KMS-11 (cell line): ENCODE measurements around the gene GJA5.

Experiments
- H2AFZ ChIP-seq: fragments of 200-600 bp; sonication (generic); 2 replicates; pipeline ENCODE4 v1.6.1; 2016; ENCODE audit warnings: antibody characterized with exemption, mixed run types, low read depth
- H3K27ac ChIP-seq: fragments of 200-600 bp; sonication (generic); 2 replicates; pipeline ENCODE4 v1.6.1; 2016; ENCODE audit warnings: mild to moderate bottlenecking, mixed run types
- H3K27me3 ChIP-seq: fragments of 200-600 bp; sonication (generic); 2 replicates; pipeline ENCODE4 v1.6.1; 2017; ENCODE audit warnings: mild to moderate bottlenecking, low read depth, mixed run types, moderate library complexity; ENCODE audit not compliant: insufficient read depth
- H3K36me3 ChIP-seq: fragments of 200-600 bp; sonication (generic); 2 replicates; pipeline ENCODE4 v1.6.1; 2017; ENCODE audit warnings: mild to moderate bottlenecking, mixed run types; ENCODE audit not compliant: insufficient read depth
- H3K4me1 ChIP-seq: fragments of 200-600 bp; sonication (generic); 2 replicates; pipeline ENCODE4 v1.6.1; 2016; ENCODE audit warnings: mild to moderate bottlenecking, low read depth, mixed run types; ENCODE audit not compliant: poor library complexity, severe bottlenecking
- H3K4me2 ChIP-seq: fragments of 200-600 bp; sonication (generic); 2 replicates; pipeline ENCODE4 v1.7.0; 2016; ENCODE audit warnings: mild to moderate bottlenecking, mixed run types
- H3K4me3 ChIP-seq: fragments of 200-600 bp; sonication (generic); IDR thresholded peaks from 2 replicates; pipeline ENCODE4 v1.6.1; 2017; ENCODE audit warnings: low read depth, low read length, mixed read lengths; ENCODE audit not compliant: insufficient read depth
- H3K79me2 ChIP-seq: fragments of 200-600 bp; sonication (generic); 2 replicates; pipeline ENCODE4 v1.6.1; 2016; ENCODE audit warnings: low read depth, mixed run types; ENCODE audit not compliant: insufficient read depth
- H3K9ac ChIP-seq: fragments of 200-600 bp; sonication (generic); 2 replicates; pipeline ENCODE4 v1.6.1; 2016; ENCODE audit warnings: mild to moderate bottlenecking, mixed run types
- H4K20me1 ChIP-seq: fragments of 200-600 bp; sonication (generic); 2 replicates; pipeline ENCODE4 v1.6.1; 2016; ENCODE audit warnings: mild to moderate bottlenecking, mixed run types; ENCODE audit not compliant: insufficient read depth
- TF ChIP-seq, protein P1 (sequence below): fragments of 200-600 bp; sonication (generic); conservative IDR thresholded peaks from 2 replicates; pipeline ENCODE4 v1.6.1; 2017; ENCODE audit warnings: low read depth, mild to moderate bottlenecking, antibody characterized with exemption, low read length, moderate library complexity, mixed read lengths

The GJA5 gene

DNA sequence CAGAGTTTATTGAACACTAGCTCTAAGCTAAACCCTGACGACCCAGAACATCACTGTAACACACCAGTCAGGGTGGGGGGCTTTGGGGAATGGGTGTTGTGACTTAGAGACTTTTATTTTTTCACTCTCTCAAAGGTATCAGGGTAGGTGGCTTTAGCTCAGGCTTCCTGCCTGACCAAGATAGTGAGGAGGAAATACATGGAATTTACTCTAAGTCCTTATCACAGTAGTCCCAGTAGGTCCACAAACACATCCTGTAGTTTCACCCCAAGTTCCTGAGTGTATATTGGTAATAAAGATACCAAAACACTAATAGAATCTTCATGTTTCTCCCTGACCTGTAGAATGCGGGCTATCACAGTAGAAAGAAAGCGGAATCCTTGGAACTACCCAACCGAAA is 15.1 kb downstream of the GJA5 start:
- Histone ChIP-seq H3K9ac (no peak overlapping the region), H4K20me1 (no peaks in the 10 kb centered on the region), H3K4me1 (peaks cover 10% of the 10 kb centered on the region), H3K27me3 (no peaks in the 10 kb centered on the region), H3K79me2 (no peaks in the 10 kb centered on the region), H3K36me3 (no peaks in the 10 kb centered on the region), H3K4me3 (no peak overlapping the region), H3K27ac (no peak overlapping the region), H3K4me2 (no peak overlapping the region), H2AFZ (no peak overlapping the region)
- TF ChIP-seq, protein P1, sequence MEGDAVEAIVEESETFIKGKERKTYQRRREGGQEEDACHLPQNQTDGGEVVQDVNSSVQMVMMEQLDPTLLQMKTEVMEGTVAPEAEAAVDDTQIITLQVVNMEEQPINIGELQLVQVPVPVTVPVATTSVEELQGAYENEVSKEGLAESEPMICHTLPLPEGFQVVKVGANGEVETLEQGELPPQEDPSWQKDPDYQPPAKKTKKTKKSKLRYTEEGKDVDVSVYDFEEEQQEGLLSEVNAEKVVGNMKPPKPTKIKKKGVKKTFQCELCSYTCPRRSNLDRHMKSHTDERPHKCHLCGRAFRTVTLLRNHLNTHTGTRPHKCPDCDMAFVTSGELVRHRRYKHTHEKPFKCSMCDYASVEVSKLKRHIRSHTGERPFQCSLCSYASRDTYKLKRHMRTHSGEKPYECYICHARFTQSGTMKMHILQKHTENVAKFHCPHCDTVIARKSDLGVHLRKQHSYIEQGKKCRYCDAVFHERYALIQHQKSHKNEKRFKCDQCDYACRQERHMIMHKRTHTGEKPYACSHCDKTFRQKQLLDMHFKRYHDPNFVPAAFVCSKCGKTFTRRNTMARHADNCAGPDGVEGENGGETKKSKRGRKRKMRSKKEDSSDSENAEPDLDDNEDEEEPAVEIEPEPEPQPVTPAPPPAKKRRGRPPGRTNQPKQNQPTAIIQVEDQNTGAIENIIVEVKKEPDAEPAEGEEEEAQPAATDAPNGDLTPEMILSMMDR: no peak

DNA sequence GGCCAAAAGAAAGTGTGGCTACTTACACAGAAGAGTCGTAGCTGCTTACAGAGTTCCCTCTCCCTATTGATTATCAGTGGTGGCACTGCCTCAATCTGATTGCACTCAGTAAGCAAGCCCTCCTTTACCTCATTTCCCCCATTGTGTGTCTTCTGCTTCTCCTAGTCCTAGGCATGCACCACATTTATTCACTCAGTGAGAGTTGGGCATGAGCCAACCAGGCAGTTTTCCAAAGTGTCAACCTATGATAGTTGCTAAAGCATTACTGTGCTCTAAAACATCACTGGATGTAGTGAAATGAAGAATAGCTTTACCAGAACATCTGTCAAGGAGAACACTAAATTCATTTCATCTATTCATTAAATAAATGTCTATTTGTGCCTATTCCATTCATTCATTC is 19.3 kb downstream of the GJA5 start:
- peaks cover 10% of the 10 kb centered on the region for H3K4me1 ChIP-seq
- no peaks in the 10 kb centered on the region for H4K20me1 ChIP-seq
- no peak overlapping the region for H3K9ac ChIP-seq
- H3K79me2 ChIP-seq: no peaks in the 10 kb centered on the region
- TF ChIP-seq, protein P1: no peak
- no peak overlapping the region for H3K27ac ChIP-seq
- H3K4me3 ChIP-seq: no peak overlapping the region
- no peak overlapping the region for H3K4me2 ChIP-seq
- H3K27me3 ChIP-seq: no peaks in the 10 kb centered on the region
- H2AFZ ChIP-seq: no peak overlapping the region
- no peaks in the 10 kb centered on the region for H3K36me3 ChIP-seq

DNA sequence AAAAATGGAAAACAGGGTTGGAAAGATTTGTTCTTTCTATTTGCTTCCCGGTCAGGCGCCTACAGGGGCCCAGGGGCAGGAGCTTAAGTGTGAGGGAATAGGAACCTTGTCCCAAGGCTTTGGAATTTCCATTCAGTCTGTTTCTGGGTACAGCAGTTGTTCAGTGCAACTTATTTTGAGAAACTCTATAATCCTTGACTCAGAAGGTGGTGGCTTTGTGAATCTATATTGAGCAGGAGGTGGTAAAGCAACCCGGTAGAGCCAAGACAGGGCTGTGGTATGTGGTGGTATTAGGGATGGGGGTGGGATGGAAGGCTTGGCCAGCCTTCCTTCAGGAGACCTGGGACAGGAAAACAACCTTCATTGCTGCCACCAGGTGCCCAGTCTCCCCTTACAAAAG is 20.0 kb downstream of the GJA5 start:
- no peak overlapping the region for H3K27ac ChIP-seq
- no peak overlapping the region for H3K4me2 ChIP-seq
- H4K20me1 ChIP-seq: no peaks in the 10 kb centered on the region
- H3K4me1 ChIP-seq: peaks cover 10% of the 10 kb centered on the region
- H3K27me3 ChIP-seq: no peaks in the 10 kb centered on the region
- H2AFZ ChIP-seq: no peak overlapping the region
- H3K9ac ChIP-seq: no peak overlapping the region
- H3K36me3 ChIP-seq: no peaks in the 10 kb centered on the region
- no peaks in the 10 kb centered on the region for H3K79me2 ChIP-seq
- TF ChIP-seq, protein P1: no peak
- no peak overlapping the region for H3K4me3 ChIP-seq

DNA sequence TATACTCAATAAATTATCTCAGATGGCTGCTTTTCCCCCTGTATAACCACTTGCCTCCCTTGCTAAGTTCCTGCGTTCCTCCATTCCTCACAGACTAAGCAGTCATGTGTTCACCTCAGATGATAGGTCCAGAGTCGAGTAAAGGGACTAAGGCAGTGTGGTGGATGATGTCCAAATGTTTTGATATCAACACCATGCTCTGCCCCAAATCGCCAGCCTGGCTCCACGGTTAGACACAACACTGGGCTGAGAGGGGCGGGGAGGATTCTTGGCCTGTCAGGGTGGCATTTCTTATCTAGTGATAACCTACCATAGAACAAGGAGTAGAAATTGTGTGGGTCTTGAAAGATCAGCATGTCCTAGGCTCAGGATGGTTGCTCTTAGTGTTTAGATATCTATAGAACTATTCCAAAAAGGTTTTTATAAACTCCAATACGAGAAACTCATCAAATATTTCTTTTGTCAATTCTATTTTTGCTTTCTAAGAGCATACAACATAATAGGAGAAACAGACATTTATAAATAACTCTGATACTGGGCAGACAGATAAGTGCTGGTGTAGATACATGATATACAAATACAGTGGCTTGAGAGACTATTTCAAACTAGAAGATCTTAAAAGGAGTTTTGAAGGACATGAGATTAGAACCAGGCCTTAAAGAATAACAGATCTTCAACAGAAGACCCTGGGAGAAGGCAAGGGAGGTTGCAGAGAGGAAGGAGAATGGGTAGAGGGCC is 21.5 kb downstream of the GJA5 start:
- Histone ChIP-seq H3K27ac (no peak overlapping the region), H3K36me3 (no peaks in the 10 kb centered on the region), H3K27me3 (no peaks in the 10 kb centered on the region), H4K20me1 (no peaks in the 10 kb centered on the region), H3K9ac (no peak overlapping the region), H2AFZ (no peak overlapping the region), H3K4me2 (no peak overlapping the region), H3K79me2 (no peaks in the 10 kb centered on the region), H3K4me3 (no peak overlapping the region), H3K4me1 (peaks cover 7% of the 10 kb centered on the region)
- TF ChIP-seq, protein P1: no peak
